Ecto neural progenitor cell (in vitro differentiated cells): ENCODE data around the gene CYP26B1.

ENCODE experiments used
- DNase-seq: peaks from one replicate; pipeline ENCODE4 v3.0.0-alpha.2; 2018; ENCODE audit warnings: low spot score

CYP26B1 gene

DNA sequence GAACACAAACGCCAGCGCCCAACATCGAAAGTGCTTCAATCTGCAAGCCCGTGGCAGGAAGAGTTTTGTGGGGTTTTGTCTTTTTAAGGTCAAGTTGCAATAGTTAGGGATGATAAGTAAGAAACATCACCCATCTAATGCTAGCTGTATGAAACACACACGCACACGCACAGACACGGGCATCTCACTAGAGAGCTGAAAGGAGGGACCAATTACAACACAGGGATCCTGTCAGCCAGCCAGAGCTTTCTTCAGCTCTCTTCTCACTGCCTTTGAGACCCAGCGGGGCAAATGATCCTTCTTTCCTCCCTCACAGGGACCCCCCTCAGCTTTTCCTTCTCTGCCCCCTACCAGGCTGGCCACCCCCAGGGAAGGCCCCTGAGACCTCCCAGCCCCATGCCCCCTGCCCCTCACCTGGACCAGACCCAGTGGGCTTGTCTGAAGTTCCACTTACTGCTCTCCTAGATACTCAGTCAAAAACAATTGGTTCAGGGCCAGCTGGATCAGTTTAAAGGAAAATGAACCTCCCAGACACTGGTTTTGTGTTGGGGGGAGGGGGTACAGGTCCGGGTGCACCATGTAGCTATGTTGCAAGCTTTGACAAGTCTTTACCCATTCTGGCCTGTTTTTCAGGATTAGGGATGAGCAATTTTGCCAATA is 17.9 kb downstream of the CYP26B1 start:
- DNase-seq, result peak; percentile 39

DNA sequence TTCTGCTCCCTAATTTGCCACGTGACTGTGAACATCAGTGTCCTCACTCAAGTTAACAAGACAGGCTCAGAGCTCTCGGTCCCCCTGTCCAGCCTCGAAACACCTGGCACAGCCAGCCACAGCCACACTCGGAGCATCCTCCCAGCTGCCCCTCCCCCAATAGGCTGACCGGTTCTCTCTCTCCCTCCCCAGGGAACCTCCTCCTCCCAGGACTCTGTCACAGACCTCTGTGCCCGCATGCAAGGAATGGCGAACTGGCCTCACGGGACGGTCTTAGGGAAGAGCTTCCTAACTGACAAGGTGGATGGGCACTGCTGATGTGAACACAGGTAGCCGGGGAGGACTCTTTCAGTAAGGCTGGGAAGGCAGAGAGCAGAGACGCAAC is 18.8 kb downstream of the CYP26B1 start:
- peak; percentile 44 for DNase-seq

DNA sequence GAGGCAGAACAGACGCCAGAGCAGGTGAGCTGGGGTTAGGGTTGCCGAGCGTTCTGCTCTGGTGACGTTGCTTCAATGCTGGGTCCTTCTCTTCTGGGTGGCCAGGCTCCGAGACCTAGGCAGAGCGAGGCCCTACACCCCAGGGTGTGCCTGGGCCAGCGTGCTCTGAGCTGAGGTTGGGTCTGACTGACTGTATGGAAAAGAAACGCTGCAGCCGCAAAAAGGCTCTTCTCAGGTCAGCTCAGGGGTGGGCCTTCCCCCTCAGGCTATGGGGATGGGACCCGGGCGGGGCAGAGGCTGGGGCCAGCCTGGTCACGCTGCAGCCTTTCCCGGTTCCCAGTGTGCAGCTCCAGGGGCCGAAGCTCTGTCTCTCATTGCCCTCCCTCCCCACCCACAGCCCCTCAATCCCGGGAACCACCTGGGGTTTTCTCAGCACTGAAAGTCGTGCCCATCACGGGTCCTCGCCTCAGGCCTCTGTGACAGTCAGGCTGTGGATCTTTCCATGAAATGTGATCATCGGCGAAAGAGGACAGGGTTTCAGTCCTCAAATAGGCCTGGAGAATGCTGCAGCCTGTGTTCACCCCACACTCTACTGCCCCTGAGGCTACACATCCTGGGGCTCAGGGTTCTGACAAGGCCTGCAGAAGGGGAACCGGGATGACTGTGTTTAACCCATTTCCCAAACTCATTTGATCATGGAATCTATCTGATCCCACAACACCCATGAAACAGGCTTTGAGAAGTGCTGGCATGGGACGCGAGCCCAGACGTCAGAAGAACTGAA is 19.4 kb downstream of the CYP26B1 start:
- DNase-seq, result peak; percentile 39

DNA sequence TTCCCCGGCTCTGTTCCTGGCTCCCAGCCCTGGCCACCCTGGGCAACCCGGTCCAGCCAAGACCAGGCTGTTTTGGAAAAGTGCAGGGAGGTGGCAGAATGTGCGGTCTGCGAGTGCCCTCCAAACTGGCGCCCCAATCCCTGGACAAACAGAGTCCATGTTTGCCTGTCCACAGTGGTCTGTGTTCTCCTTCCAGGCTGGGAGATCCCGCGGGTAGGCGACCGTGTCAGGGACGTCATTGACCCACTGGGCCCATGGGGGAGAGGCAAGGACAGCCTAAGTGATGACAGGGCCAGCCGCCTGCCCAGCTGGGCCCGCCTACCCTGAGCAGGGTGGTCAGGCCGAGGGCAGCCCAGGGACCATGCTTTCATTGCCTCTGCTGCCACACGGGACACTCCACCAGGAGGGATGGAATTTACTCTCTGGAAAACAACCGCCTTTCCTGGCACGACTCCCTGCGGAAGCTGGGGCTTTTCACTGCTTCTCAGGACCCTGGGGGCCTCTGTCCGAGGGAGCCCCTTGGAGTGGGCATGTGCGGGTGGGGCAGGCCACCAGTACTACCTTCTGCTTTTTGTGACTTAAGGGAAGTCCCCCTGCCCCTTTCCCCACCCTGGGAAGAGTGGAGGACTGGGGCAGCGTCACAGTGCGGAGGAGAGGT is 20.1 kb downstream of the CYP26B1 start:
- DNase-seq, result peak; percentile 41

DNA sequence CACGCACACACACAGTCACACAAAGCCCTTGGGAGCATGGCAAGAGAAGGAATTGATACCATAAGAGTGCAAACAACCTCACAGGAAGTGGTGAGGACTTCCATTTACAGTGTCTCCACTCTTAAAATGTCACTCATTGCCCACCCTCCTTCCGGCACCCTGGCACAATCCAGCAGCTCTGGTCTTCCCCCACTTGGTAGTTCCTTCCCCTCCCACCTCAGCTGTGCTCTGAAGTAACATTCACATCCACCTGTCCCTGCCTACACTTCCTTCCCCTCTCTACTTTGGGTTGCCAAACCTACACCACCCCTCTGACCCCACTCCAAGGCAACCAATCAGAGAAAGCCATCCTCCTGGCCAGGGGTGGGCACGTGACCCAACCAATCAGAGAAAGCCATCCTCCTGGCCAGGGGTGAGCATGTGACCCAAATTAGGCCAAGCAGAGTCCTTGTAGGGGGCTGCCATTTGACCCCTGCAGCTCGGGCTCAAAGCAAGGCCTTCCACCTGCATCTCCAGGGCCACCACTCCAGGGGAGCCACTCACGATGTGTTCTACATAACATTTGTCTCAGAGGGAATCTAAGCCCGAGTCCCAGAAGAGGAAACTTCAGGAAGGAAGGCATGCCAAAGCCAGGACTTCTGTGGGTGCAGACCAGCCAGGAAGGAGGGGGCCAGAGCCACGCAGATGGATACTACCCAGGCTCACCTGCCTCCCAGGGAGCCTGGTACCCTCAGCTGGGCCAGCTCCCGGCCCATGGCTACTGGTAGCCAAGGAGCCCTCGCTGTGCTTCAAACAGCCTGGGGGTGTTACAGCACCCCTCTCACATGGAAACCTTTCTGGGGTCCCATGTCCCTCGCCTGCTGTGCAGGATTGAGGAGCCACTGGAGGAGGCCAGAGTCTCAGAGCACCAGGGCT is 21.2 kb downstream of the CYP26B1 start:
- peak; percentile 34 for DNase-seq

DNA sequence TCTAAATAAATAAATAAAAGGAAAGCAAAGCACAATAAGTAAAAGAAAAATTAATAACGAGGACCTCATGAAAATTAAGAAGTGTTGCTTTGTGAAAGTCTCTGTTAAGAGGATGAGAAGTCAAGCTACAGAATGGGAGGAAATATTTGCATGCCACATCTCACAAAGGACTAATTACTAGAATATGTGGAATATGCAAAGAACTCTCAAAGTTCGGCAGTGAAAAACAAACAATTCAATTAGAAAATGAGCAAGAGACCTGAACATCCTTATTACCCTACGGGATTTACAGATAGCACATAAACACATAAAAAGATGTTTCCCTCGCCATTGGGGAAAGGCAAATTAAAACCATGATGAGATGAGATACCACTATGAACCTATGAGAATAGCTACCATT is 23.3 kb downstream of the CYP26B1 start:
- no peak for DNase-seq

DNA sequence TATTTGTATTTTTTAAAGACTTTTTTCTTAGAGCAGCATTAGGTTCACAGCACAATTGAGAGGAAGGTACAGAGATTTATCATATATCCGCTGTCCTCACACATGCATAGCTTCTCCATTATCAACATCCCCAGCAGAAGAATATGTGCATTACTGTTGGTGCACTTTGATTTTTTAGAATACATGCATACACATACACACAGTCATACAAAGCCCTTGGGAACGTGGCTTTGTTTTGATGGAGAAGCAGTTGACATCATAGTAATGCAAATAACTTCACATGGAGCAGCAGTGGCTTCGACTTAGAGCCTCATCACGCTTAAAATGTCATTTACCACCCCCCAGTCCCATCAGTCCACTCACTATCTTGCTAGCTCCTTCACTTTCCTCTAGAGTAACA is 26.5 kb downstream of the CYP26B1 start:
- DNase-seq, result no peak

DNA sequence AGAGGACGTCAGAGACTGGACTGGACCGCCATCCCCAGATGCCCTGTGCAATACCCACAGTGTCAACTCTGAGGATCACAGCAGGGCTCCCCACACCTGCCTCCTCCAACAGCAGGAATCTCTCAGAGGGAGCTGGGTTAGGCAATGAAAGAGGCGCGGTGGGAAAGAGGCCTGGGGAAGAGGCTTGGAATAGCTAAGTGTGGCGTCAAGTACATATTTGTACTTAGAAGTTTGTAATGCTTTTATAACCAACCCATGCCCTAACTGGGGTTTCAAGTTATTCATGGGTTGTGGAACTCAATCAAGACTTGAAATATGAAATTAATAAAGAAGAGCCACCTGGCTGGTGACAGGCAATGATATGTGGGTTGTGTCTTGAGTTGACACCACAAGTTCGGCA is 28.7 kb downstream of the CYP26B1 start:
- DNase-seq, result no peak

DNA sequence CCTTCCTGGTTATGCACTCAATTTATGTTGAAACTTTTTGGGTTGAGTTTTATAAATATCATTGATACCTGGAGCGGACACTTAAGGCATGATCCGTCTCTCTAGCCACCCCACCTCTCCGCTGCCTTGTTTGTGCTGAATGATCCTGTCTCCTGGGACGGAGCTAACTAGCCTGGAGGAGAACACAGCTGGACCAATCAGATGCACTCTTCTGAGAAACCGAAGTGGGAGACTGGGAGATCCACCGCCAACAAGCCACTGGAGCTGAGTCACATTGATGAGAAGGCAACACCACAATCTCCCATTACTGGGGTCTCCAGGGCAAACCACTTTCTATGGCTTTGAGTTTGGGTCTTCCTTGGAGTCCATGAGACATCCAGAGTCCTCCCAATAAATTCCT is 29.3 kb downstream of the CYP26B1 start:
- no peak for DNase-seq

DNA sequence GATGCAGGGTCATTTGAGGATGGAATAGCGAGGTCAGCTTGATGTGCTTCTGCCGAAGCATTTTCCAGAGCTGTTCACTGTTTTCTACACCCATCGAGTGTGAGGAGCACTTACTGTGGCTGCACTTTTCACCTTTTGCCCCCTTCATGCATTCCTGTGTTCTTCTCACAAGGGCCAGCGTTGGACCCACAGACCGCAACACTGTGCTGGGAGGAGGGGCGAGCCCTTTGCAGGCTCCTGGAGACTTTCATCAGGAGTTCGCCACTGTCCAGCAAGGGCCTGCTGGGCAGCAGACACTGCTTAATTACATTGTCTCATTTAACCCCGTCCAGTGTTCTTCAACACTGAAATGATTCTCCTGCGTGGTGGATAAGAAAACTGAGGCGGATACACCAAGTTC is 29.9 kb downstream of the CYP26B1 start:
- no peak for DNase-seq

DNA sequence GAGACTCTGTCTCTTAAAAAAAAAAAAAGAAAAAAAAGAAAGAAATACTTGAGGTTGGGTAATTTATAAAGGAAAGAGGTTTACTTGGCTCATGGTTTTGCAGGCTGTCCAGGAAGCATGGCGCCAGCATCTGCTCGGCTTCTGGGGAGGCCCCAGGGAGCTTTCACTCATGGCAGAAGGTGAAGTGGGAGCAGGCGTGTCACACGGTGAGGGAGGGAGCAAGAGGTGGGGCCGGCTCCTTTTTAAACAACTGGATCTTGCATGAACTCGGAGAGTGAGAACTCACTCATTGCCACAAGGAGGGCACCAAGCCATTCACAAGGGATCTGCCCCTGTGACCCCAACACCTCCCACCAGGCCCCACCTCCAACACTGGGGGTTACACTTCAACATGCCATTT is 30.6 kb downstream of the CYP26B1 start:
- DNase-seq, result peak; percentile 22

DNA sequence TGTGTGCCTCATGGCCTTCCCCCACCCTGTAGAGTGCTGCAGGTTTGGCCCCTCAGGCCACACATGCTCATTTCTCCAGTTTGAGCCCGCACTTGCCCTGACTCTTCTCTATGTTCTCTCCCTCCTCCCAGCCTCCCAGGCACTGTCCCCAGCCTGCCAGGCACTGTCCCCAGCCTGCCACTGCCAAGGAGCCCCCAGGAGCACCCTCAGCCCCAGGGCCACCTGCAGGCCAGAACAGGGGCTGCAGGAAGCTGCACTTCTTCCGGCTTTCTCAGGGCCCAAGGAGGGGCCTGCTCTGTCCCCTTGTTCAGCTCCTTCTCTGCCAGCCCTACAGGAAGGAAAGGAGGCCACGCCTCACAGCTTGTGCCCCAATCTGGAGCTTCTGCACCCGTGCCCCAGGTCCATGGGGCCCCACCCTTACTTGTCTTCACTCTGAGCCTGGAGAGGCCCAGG is 31.6 kb downstream of the CYP26B1 start:
- DNase-seq, result peak; percentile 49

DNA sequence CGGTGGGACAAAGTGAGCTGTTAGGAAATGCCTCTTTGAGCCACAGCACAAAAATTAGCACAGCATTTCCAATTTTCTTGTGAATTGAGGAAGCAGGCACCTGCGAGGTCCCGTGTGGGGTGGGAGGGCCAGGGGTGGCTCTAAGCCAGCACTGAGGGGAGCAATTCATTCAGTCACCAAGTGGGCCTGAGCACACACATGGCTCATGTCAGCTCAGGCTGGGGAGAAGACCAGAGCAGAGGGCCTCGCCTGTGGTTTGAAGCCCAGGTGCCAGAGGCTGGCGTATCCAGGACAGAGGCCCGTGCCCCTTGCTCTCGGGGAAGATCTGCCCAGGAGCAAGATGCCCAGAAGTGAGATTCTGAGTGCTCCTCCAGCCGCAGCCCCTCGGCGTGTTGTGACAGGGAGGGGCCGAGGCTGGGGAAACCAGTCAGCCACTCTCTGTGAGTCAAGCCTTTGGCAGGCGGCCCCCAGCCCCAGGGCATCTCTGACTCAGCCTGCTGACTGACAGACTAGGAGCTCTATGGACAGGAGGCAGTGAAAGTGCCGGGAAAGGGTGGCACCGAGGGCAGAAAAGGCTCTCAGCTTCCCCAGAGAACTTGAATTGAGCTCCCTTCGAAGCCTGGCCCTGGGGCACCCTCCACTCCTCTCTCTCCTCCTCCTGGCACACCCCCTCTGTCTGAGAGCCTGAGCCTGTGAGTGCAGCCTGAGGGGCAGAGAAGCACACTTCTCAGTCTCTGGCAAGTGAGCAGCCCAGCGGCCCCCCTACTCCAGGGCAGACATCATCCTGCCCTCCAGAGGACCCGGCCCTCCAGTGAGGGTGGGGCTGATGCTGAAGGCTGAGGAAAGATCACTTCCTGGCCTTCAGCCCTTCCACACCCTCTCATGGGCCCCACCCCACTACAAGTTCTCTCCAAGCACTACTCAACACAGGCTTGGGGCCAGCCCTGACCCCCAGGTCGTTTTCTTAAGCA is 32.3 kb downstream of the CYP26B1 start:
- peak; percentile 66 for DNase-seq

DNA sequence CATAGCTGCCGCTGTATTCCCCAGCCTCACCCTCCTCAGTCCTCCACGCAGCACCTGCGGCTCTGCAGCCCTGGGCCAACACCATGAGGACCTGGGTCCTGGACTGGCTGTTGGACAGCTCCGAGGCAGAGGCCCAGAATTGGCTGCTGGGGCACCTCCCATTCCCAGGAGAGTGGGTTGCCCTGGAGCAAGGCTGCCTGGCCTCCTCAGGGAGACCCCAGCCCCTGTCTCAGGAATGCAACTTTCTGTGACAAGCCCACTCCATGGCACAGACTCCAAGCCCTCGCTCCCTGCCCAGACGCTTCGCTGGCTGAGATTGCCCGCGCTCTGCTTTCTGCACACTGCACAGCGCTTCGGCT is 33.0 kb downstream of the CYP26B1 start:
- peak; percentile 50 for DNase-seq

DNA sequence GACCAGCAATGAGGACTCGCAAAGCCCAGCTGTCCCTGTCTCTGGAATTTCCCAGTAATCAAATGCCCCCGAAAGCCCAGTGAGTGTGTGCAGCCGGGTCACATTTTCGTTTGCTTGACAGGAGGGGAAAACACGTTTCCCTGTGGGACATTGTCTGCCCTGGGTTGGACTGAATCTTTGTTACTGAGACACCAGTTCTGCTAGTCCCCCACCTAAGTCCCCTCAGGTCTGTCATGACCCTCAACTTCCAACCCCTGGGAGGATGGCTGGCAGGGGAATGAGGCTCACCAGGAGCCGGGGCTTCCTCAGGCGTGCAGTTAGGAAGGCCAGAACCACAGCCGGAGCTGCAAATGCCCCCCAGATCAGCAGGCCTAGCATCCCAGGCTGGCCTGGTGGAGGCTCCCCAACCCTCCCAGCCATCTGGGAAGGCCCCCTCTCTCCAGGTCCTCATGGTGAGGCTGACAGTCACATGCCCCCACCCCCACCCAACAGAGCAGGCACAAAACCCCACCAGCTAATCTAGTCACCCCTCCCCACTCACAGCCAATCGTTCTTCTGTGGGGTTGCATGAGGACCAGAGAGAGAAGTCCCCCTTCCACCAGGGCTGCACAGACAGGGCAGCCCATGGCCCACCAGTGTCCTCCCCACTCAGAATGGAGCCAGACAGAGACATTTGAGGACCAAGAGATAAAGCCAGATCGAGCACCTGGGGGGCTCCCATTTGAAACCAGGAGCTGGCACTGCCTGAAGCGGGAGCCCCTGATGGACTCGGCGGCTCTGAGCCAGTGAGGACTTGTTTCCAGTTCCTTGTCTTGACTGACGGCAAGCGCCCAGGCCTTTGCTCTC is 33.6 kb downstream of the CYP26B1 start:
- DNase-seq, result peak; percentile 29

DNA sequence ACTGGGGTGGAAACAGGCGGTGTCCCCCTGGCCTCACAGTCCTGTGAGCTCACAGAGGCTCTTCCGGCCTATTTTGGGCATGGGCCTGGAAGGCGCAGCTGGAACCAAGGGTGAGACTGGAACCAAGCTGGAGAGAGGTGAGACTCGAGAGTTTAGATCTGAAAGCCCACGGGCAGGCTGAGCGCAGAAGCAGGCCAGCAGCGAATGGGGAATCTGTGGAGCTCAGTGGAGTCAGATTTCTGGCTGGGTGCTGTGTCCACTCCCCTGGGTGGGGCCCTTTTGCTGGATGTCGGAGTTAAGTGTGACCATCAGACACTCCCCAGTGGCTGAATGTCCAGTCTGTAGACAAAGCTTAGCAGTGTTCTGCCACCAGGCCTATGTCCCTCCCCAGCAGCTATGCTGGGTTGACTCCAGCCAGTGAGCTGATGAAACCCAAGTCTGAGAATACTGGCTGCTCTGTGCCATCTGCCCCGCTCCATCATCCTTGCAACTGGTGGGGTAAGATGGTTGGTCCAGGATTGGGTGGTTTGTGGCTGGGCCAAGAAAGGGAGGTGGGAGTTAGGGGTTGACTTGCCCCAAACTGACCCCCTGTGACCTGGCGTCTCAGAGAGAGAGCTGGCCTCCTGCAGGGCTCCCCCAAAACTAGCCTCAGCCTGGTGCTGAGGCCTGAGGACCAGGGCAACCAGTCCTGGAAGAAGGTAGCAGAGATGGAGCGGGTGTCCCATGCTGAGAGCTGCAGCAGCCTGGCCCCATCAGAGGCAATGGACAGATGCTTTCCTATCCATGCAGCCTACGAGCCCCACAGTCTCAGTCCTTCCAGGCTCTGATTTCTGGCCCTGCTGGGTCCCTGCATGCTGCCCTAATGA is 34.4 kb downstream of the CYP26B1 start:
- DNase-seq, result peak; percentile 33

DNA sequence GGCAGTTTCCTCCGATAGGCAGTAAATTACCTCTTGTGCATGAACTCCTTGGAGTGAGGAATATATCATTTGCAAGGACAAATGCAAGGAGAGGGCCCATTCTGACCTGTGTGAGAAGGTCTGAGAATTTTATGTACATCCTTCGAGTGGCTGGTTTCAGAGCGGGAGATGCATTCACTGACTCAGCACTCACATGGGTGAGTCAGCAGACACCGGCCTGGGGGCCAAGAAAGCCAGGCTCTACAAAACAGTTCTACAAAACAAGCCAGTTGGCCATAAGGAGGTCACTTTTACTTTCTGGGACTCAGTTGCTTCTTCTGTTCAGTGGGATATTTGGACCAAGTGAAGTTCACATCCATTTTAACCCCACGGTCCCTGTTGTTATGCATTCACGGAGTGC is 35.3 kb downstream of the CYP26B1 start:
- peak; percentile 31 for DNase-seq

DNA sequence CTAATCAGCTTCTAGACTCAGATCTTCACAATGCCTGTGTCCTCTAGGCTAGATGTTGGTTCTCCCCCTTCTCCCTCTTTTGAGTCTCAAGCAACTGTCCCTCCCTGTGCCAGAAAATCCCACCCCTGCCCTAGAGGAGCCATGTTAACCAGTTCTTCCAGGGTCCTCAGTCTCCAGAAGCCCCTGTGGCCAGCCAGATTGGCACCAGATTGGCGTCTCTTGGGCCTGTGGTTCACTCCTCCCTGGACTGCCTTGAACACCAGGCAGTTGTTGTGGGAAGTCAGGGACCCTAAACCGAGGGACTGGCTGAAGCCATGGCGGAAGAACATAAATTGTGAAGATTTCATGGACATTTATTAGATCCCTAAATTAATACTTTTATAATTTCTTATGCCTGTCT is 36.6 kb downstream of the CYP26B1 start:
- DNase-seq, result no peak

DNA sequence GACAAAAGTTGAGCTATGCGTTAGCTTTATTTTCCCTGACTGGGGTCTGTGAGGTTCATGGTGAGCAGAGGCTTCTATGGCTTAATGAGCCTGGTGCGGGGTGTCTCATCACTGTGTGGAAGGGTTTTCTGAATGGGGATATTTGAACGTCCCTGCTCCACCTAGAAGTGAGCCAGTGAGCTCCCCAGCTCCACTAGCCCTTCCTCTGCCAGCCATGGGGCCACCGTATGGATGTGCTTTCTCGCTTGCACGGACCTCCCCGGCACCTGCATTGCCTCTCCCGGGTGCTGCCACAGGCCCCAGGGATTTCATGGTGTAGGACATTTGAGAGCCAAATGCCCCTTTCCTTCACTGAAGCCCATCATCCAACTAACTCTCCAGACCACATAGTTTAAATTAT is 37.8 kb downstream of the CYP26B1 start:
- DNase-seq, result peak; percentile 33
